Stimulated activated naive B cell treated with anti-CD40 and anti-IgM and Interleukin-4, amounts not matched to agents 10 μg/mL and 1 μg/mL and 100 μg/mL, for 72 hours (primary cell): ENCODE results near the gene FER1L5.

ENCODE experiments used
- ATAC-seq, 2 donors: fragments of 150-1000 bp; cut with Tn5 transposase; replicated peaks; 2 replicates each; pipeline ENCODE4 v1.10.0; 2021; ENCODE audit warnings: moderate library complexity in 1 of 2
- DNase-seq: peaks from one replicate; pipeline ENCODE4 v3.0.0; 2021
- H3K27ac Mint-ChIP-seq: one replicate; pipeline ENCODE4 v1.8.0; 2022; ENCODE audit warnings: mild to moderate bottlenecking, mixed read lengths
- H3K27me3 Mint-ChIP-seq, 2 donors: one replicate each; pipeline ENCODE4 v1.8.0; 2022; ENCODE audit warnings: mixed read lengths in 2 of 2
- H3K36me3 Mint-ChIP-seq, 2 donors: one replicate each; pipeline ENCODE4 v1.8.0; 2022; ENCODE audit warnings: mixed read lengths in 2 of 2, mild to moderate bottlenecking in 1 of 2
- H3K4me1 Mint-ChIP-seq, 2 donors: one replicate each; pipeline ENCODE4 v1.8.0; 2022; ENCODE audit warnings: mixed read lengths in 2 of 2, mild to moderate bottlenecking in 1 of 2
- H3K4me3 Mint-ChIP-seq, 2 donors: one replicate each; pipeline ENCODE4 v1.8.0; 2022; ENCODE audit warnings: mild to moderate bottlenecking in 2 of 2, mixed read lengths in 2 of 2, moderate library complexity in 1 of 2
- H3K9me3 Mint-ChIP-seq, 2 donors: one replicate each; pipeline ENCODE4 v1.8.0; 2022; ENCODE audit warnings: mixed read lengths in 2 of 2, mild to moderate bottlenecking in 1 of 2

The FER1L5 gene

GRCh38 chr2:96710985-96711384 is 68.4 kb downstream of the FER1L5 start:
- Mint-ChIP-seq H3K36me3 (peaks cover 29 to 49% of the 10 kb centered on the region in 2 donors), H3K27ac (peak overlapping the region; percentile 2), H3K4me1 (no peaks in the 10 kb centered on the region), H3K27me3 (no peaks in the 10 kb centered on the region), H3K4me3 (no peak overlapping the region), H3K9me3 (no peaks in the 10 kb centered on the region)
- no peak for ATAC-seq
- DNase-seq: no peak

GRCh38 chr2:96715658-96716057 is 73.1 kb downstream of the FER1L5 start:
- Mint-ChIP-seq H3K4me3 (no peak overlapping the region), H3K27me3 (no peaks in the 10 kb centered on the region), H3K36me3 (peaks cover 22 to 42% of the 10 kb centered on the region in 2 donors), H3K9me3 (no peaks in the 10 kb centered on the region), H3K4me1 (peaks cover 4 to 6% of the 10 kb centered on the region in 2 donors), H3K27ac (no peak overlapping the region)
- ATAC-seq (no peak), DNase-seq (no peak)

GRCh38 chr2:96716388-96716787 is 73.8 kb downstream of the FER1L5 start:
- Mint-ChIP-seq H3K4me1 (peaks cover 4 to 6% of the 10 kb centered on the region in 2 donors), H3K9me3 (no peaks in the 10 kb centered on the region), H3K36me3 (peaks cover 15 to 39% of the 10 kb centered on the region in 2 donors), H3K27me3 (no peaks in the 10 kb centered on the region), H3K4me3 (no peak overlapping the region), H3K27ac (no peak overlapping the region)
- no peak for DNase-seq
- no peak for ATAC-seq

- ATAC-seq (no peak), DNase-seq (no peak)
- H3K9me3 Mint-ChIP-seq: no peaks in the 10 kb centered on the region
- H3K27me3 Mint-ChIP-seq: no peaks in the 10 kb centered on the region
- peaks cover 0 to 2% of the 10 kb centered on the region in 2 donors for H3K4me1 Mint-ChIP-seq
- no peak overlapping the region for H3K27ac Mint-ChIP-seq
- no peak overlapping the region for H3K4me3 Mint-ChIP-seq
- H3K36me3 Mint-ChIP-seq: peaks cover 20 to 31% of the 10 kb centered on the region in 2 donors
Observed at GRCh38 chr2:96726131-96726530, 83.6 kb downstream of the FER1L5 start.

GRCh38 chr2:96727431-96727830 is 84.9 kb downstream of the FER1L5 start:
- no peak for ATAC-seq
- no peak for DNase-seq
- peaks cover 0 to 2% of the 10 kb centered on the region in 2 donors for H3K4me1 Mint-ChIP-seq

GRCh38 chr2:96729748-96730147 is 87.2 kb downstream of the FER1L5 start:
- no peak for DNase-seq
- Mint-ChIP-seq H3K4me1 (peaks cover 2 to 3% of the 10 kb centered on the region in 2 donors), H3K27ac (no peak overlapping the region), H3K36me3 (peaks cover 30 to 46% of the 10 kb centered on the region in 2 donors), H3K9me3 (no peaks in the 10 kb centered on the region), H3K27me3 (no peaks in the 10 kb centered on the region), H3K4me3 (no peak overlapping the region)
- ATAC-seq: no peak

More at GRCh38 chr2:96727431-96727830, 84.9 kb downstream of the FER1L5 start:
- no peak overlapping the region for H3K27ac Mint-ChIP-seq
- H3K9me3 Mint-ChIP-seq: no peaks in the 10 kb centered on the region
- H3K4me3 Mint-ChIP-seq: no peak overlapping the region
- no peaks in the 10 kb centered on the region for H3K27me3 Mint-ChIP-seq
- H3K36me3 Mint-ChIP-seq: peaks cover 26 to 34% of the 10 kb centered on the region in 2 donors

GRCh38 chr2:96730212-96730611 is 87.6 kb downstream of the FER1L5 start:
- Mint-ChIP-seq H3K9me3 (no peaks in the 10 kb centered on the region), H3K27me3 (no peaks in the 10 kb centered on the region), H3K4me1 (peaks cover 2 to 4% of the 10 kb centered on the region in 2 donors), H3K4me3 (no peak overlapping the region), H3K27ac (peak overlapping the region; percentile 16), H3K36me3 (peaks cover 33 to 49% of the 10 kb centered on the region in 2 donors)
- DNase-seq (no peak), ATAC-seq (no peak)

GRCh38 chr2:96733931-96734330 is 91.4 kb downstream of the FER1L5 start:
- no peaks in the 10 kb centered on the region for H3K9me3 Mint-ChIP-seq
- peaks cover 25 to 40% of the 10 kb centered on the region in 2 donors for H3K36me3 Mint-ChIP-seq
- H3K27me3 Mint-ChIP-seq: no peaks in the 10 kb centered on the region
- H3K4me1 Mint-ChIP-seq: peaks cover 9 to 15% of the 10 kb centered on the region in 2 donors
- DNase-seq: no peak
- no peak overlapping the region for H3K4me3 Mint-ChIP-seq
- no peak for ATAC-seq
- H3K27ac Mint-ChIP-seq: no peak overlapping the region

GRCh38 chr2:96734880-96735583 is 92.5 kb downstream of the FER1L5 start:
- Mint-ChIP-seq H3K27me3 (no peaks in the 10 kb centered on the region), H3K4me3 (no peak overlapping the region), H3K36me3 (peaks cover 25 to 41% of the 10 kb centered on the region in 2 donors), H3K27ac (no peak overlapping the region), H3K9me3 (no peaks in the 10 kb centered on the region), H3K4me1 (peaks cover 18 to 24% of the 10 kb centered on the region in 2 donors)
- DNase-seq (no peak), ATAC-seq (no peak)

GRCh38 chr2:96737251-96737650 is 94.7 kb downstream of the FER1L5 start:
- Mint-ChIP-seq H3K4me1 (peaks cover 23 to 37% of the 10 kb centered on the region in 2 donors), H3K36me3 (peaks cover 11 to 27% of the 10 kb centered on the region in 2 donors), H3K27ac (no peak overlapping the region), H3K4me3 (no peak overlapping the region), H3K9me3 (no peaks in the 10 kb centered on the region), H3K27me3 (no peaks in the 10 kb centered on the region)
- ATAC-seq (no peak), DNase-seq (no peak)

- ATAC-seq: no peak
- H3K27ac Mint-ChIP-seq: no peak overlapping the region
- no peaks in the 10 kb centered on the region for H3K9me3 Mint-ChIP-seq
- H3K27me3 Mint-ChIP-seq: no peaks in the 10 kb centered on the region
- H3K4me3 Mint-ChIP-seq: no peak overlapping the region
- DNase-seq: no peak
- peaks cover 7 to 26% of the 10 kb centered on the region in 2 donors for H3K36me3 Mint-ChIP-seq
- H3K4me1 Mint-ChIP-seq: peaks cover 23 to 37% of the 10 kb centered on the region in 2 donors
Observed at GRCh38 chr2:96737831-96738230, 95.3 kb downstream of the FER1L5 start.

- Mint-ChIP-seq H3K4me1 (peaks cover 23 to 37% of the 10 kb centered on the region in 2 donors), H3K36me3 (peaks cover 7 to 15% of the 10 kb centered on the region in 2 donors), H3K27ac (peak overlapping the region; percentile 95), H3K9me3 (no peaks in the 10 kb centered on the region), H3K27me3 (no peaks in the 10 kb centered on the region), H3K4me3 (peak overlapping the region; percentile 95 to 98)
- ATAC-seq (no peak), DNase-seq (no peak)
Observed at GRCh38 chr2:96739076-96739632, 96.6 kb downstream of the FER1L5 start.

- H3K27ac Mint-ChIP-seq: peak within 1 kb of the TSS; percentile 95
- H3K9me3 Mint-ChIP-seq: no peaks in the 10 kb centered on the region
- DNase-seq (peak; percentile 93), ATAC-seq (peak; percentile 100)
- H3K4me1 Mint-ChIP-seq: peaks cover 23 to 33% of the 10 kb centered on the region in 2 donors
- peaks cover 2 to 11% of the 10 kb centered on the region in 2 donors for H3K36me3 Mint-ChIP-seq
- no peaks in the 10 kb centered on the region for H3K27me3 Mint-ChIP-seq
- peak within 1 kb of the TSS; percentile 95 to 98 for H3K4me3 Mint-ChIP-seq
Observed at GRCh38 chr2:96739633-96740428, 97.3 kb downstream of the FER1L5 start, which contains the start of gene LMAN2L. LMAN2L (minus strand) TSS chr2:96740064; CDS start chr2:96740040, 24 bp downstream.

GRCh38 chr2:96747061-96747617 is 104.6 kb downstream of the FER1L5 start:
- Mint-ChIP-seq H3K4me1 (no peaks in the 10 kb centered on the region), H3K36me3 (no peaks in the 10 kb centered on the region), H3K27ac (no peak overlapping the region), H3K4me3 (no peak overlapping the region), H3K9me3 (no peaks in the 10 kb centered on the region), H3K27me3 (no peaks in the 10 kb centered on the region)
- ATAC-seq: no peak
- DNase-seq: no peak
